ENCODE data around the gene RAD54L.
A peak's percentile ranks its signal among the peaks of the same experiment; 100 is the strongest.
"Not testable (repeated sequence)": the region's sequence is repeated elsewhere in the genome, so short reads cannot be mapped to it uniquely, and the experiment has no call there.

The RAD54L gene

DNA sequence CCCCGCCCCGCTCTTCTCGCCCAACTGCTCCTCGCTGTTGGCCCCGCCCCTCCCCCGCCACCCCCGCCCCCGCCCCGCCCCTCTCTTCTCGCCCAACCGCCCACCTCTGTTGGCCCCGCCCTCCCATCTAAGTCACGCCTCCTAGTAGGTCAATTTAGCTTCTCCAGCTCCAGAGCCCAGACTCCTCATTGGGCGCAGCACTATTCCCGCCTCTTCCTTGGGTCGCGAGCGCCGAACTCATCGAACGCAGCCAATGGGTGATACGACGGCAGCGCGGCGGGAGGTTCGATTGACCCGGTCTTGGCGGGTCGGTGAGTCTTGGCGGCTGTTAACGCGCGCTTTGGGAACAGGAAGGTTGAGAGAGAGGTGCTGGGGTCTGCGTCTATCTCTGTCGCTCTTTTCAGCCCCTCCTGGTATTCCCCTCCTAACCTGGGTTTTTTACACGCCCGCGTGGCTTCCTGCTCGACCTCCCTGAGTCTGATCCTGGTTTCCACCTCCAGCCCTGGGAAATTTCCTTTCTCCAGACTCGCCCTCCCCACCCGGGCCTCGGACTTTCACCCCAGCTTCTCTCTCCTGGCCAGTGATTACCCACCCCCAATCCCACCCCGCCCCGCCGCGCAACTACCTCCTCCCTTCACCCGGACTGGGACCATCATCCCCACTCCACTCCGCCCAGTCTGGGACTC is at the start of gene RAD54L:
RAD54L (plus strand) TSS at position 328 of the 686 bp plus-strand sequence. CDS start 643 bp downstream, outside the sequence.
- peak; percentile 91 for DNase-seq (ENCODE audit: low read depth)

DNA sequence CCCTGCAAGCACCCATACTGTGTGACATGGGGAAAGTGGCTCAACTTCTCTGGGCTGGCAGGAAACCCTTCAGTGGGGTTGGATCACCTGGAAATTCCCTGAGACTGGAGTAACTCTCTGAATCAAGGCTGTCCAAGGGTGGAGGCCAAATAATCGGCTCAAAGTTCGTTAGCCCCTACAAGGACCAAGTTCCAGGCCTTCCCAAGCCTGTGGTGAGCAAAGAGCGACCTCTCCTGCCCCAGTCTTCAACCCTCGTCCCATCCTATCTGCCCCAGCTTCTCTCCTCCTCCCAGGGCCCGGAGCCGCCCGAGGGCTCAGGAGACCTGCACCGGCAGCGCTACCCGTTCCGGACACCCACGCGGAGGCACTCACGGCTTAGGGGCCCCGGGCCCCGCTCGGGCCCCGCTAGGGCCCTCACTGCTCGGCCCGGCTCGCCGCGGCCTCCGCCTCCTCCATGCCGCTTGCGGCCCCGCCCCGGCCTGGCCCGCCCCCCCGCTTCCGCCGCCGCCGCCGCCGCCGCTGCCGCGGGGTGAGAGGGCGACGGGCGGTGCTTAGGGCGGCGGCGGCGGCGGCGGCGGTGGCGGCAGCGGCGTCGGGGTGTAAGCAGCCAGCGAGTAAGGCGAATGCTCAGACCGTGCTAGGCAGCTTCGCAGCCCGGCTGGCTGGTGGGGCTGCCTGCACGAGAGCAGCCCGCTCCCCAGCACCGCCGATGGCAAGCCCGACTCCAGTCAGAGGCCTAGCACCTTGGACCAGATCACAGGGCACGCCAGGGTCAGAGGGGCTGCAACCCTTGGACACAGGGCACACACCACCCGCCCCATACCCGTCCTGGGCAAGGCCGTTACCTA is 49.4 kb upstream of the RAD54L start, which contains the start of gene POMGNT1:
POMGNT1 (minus strand) TSS at position 471 of the 848 bp plus-strand sequence. CDS start 613 bp downstream, outside the sequence.
- DNase-seq (ENCODE audit: low read depth): peak; percentile 72

DNA sequence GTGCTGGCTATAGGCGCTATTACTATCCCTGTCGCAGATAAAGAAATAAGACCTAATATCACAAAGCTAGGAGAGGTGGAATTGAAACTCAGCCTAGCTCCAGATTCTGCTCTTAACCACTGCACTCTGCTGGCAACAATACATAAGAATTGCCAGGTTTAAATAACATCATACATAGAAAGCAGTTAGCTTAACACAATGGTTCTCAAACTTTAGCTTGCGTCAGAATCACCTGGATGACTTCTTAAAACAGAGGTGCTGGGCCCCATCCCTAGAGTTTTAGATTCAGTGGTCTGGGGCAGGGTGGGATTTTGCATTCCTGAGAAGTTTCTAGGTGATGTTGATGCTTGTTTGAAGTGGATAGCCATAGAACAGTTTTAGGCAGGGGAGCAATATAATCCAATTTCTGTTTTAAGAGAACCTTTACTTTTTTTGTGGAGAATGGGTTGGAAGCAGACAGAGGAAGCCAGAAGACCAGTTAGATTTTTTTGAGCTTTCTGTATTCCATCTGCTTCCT is 48.3 kb upstream of the RAD54L start:
- DNase-seq (ENCODE audit: low read depth): no peak

DNA sequence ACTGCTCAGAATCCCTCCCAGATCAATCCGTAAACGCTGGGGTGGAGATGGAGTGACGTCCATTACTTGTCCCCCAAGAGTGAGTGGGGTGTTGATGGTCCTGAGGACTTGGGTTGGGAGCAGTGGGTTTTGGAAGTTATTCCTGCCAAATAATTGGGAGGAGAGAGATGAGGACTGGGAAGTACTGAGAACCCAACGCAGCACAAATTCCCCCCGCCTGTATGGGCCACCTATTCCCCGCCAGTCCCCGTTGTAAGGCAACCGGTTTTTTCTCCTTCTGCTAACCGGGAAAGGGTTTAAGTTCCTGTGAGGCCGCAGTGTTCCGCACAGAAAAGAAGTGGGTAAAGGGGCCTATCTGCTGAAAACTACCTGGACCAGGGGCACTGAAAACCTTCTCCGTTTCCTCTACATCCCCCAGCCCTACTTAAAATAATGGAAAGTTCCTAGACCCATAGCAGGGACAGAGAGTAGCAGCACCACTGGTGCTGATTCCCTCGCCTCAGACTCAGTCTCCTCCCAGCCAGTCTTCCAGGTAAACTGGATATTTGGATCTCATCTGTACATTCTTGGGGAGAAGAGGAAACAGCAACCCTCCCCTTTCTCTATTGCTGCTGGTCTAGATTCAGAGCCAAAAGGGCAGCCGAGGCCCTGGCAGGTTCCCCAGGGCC is 43.7 kb upstream of the RAD54L start:
- no peak for DNase-seq (ENCODE audit: low read depth)

DNA sequence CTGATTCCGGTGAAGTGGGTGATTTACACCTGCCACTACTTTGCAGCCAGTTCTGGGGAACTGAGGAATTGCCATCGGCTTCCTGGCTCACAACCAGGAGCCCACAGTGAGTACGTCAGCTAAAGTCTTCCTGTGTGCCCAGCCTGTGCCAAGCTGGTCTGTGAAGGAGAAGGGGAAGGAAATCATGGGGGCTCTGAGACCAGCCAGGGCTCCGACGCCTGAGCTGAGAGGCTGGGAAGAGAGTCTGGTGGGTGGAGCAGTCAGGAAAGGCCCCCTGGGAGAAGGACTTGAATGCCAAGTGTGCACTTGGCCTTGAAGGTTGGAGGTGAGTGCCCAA is 43.2 kb upstream of the RAD54L start:
- no peak for DNase-seq (ENCODE audit: low read depth)

DNA sequence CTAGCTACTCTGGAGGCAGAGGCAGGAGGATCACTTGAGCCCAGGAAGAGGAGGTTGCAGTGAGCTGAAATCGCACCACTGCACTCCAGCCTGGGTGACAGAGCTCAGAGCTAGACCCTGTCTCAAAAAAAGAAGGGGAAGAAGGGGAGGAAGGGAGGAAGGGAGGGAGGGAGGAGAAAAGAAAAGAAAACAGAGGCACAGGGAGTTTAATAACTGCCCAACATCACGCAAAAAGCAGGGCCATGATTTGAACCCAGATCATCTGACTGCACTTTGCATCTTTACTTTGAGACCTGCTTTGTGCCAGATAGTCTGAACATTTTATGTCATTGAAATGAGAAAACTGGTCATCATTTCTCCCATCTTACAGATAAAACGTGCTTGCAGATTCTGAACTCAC is 42.4 kb upstream of the RAD54L start:
- no peak for DNase-seq (ENCODE audit: low read depth)

DNA sequence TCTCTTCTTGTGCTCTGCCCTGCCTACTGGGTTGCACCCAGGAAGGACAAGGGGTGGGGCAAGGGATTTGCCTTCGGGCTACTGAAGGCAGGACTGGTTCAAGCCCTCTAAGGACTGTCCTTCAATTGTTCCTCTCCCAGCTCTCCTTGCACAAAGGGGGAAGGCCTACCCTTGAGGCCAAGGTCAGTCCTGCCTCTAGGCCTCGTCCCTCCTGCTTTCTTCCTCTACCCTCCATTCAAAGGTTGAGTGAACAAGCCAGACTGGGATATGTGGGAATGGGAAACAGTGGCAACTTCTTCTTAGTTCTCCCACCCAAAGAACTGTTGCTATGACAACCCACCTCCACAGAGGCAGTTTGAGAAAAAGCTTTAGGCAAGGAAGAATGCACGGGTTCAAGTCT is 41.8 kb upstream of the RAD54L start:
- no peak for DNase-seq (ENCODE audit: low read depth)

DNA sequence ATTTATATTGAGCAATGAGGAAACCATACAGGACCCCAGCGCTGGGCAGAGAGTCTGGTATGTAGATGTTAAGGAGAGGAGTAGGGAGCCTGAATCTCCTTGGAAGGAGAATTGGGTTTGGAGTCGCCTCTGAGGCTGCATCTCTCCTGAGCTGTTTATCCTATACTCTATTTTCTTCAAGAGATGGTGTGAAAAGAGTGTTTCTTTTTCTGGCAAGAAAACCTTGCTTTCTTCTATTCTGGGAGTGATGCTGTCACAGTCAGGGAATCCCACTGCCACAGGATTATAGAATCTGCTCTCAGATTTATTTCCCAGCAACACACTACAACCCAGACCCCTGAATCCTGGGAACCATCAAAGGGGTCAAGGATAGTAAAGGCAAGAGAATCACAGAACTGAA is 41.2 kb upstream of the RAD54L start:
- DNase-seq (ENCODE audit: low read depth): no peak

DNA sequence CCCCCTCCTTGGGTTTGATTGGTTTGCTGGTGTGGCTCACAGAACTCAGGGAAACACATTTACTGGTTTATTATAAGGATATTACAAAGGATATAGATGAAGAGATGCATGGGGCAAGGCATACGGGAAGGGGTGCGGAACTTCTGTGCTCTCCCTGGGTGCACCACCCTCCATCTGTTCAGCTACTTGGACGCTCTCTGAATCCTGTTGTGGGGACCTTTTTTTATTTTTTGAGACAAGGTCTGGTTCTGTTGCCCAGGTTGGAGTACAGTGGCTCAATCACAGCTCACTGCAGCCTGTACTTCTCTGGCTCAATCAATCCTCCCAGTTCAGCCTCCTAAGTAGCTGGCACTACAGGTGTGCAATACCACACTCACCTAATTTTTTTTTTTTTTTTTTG is 37.0 kb upstream of the RAD54L start:
- DNase-seq (ENCODE audit: low read depth): no peak

DNA sequence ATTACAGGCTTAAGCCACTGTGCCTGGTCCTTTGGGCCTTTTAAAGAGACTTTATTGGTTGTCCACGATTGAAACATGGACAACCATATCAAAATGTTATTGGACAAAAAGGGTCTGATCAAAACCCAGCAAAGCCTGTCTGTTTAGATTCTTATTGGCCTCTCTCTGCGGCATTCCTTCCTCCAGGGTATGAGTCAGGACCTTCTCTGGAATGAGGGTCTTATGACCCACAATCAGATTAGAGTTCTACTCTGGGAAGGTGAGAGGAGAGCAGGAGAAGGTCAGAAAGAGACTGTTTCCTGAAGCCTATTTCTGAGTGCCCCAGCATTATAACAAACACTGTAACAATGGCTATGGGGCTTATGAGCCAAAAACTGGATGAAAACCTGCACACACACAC is 36.5 kb upstream of the RAD54L start:
- DNase-seq (ENCODE audit: low read depth): no peak

DNA sequence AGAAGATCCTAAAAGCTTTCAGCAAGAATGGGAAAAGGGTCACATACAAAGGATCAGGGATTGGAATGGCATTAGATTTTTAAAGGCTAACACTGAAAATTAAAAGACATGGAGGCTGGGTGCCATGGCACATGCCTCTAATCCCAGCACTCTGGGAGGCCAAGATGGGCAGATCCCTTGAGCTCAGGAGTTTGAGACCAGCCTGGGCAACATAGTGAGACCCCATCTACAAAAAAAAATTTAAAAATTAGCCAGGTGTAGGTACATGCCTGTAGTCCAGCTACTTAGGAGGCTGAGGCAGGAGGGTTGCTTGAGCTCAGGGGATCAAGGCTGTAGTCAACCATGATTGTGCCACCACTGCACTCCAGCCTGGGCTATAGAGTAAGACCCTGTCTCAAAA is 32.1 kb upstream of the RAD54L start:
- DNase-seq (ENCODE audit: low read depth): no peak

DNA sequence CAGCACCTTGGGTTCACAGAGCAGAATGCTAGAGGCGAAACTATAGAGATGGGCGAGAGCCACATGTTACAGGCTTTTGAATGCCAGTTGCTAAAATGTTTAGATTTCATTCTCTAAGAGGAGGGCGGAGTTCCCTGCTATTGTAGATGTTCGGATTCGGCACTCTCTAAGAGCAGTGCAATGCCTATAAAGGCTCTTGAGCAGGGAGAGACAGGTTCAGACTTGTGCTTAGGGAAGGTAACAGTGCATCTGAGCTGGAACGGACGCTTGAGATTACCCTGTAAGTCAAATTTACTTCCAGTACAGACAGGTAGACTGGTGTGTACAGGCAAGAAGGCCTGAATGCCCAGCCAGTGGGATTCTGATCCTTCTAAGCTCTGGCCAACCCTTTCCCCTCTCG is 29.1 kb upstream of the RAD54L start:
- DNase-seq (ENCODE audit: low read depth): no peak

DNA sequence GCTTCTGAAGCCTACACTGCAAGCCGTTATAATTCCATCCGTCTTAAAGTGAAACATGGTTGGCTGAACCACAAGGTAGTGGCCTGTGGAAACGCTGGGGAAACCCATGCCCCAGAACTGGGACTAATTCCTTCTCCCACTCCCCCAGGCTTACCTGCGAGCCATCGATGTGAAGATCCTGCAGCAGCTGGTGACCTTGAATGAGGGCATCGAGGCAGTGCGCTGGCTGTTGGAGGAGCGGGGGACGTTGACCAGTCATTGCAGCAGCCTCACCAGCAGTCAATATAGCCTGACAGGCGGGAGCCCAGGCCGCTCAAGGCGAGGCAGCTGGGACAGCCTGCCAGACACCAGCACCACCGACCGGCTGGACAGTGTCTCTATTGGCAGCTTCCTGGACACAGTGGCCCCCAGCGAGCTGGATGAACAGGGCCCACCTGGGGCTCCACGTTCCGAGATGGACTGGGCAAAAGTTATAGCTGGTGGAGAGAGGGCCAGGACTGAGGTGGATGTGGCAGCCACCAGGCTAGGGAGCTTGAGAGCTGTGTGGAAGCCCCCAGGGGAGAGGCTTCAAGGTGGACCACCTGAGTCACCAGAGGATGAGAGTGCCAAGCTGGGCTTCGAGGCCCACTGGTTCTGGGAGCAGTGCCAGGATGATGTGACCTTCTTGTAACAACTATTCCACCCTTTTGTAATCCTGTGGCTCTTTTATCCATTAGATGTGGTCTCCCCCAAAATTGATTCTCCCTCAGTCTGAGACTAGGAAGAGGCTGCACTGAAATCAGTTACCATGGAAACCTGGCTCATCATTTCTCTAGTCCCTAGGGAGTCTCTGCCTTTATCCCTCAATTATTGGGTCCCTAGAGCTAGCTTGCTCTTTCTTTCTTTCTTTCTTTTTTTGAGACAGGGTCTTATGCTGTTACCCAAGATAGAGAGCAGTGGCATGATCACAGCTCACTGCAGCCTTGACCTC is 27.7 kb upstream of the RAD54L start:
- no peak for DNase-seq (ENCODE audit: low read depth)

DNA sequence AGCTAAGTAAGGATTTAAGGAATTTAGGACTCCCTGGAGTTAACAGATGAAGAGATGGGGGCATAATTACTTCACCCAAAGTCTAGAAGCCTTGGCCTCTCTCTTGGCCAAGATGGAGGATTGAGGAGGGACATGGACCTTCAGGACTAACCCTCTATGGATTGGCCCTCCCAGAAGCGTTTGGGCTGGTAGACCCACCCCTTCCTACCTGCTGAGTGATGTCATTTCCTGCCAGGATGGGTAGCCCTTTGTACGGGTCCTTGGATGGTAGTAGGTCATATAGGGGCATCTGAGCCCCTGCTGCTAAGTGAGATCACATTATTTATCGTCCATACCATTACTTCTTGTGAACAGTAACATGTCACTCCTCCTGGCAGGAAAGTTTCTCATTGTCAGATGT is 26.8 kb upstream of the RAD54L start:
- DNase-seq (ENCODE audit: low read depth): no peak

DNA sequence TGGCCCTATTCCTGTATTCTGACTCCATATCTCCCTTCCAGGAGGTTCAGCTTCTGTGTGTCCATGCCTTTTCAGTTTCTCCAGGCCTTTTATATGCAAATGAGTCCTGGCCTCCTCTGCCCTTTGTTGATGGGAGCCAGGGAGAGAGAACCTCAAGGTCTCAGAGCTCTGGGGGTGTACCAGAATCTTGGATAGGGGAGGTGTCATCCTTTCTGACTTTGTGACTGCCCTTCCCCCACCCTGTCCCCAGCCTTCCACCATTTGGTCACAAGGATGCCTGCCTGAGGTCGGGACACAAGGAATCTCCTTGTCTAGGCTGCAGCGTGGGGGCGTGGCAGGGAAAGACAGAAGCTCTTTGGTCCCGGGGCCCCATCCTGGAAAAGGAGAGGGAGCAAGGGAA is 25.8 kb upstream of the RAD54L start:
- no peak for DNase-seq (ENCODE audit: low read depth)

DNA sequence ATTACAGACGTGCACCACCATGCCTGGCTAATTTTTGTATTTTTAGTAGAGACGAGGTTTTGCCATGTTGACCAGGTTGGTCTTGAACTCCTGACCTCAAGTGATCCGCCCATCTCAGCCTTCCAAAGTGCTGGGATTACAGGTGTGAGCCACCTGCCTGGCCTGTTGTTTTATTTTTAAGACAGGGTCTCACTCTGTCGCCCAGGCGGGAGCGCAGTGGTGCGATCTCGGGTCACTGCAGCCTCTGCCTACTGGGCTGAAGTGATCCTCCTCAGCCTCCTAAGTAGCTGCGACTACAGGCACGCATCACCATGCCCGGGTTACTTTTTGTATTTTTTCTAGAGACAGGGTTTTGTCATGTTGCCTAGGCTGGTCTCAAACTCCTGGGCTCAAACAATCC is 24.5 kb upstream of the RAD54L start:
- not testable (repeated sequence) for DNase-seq (ENCODE audit: low read depth)

DNA sequence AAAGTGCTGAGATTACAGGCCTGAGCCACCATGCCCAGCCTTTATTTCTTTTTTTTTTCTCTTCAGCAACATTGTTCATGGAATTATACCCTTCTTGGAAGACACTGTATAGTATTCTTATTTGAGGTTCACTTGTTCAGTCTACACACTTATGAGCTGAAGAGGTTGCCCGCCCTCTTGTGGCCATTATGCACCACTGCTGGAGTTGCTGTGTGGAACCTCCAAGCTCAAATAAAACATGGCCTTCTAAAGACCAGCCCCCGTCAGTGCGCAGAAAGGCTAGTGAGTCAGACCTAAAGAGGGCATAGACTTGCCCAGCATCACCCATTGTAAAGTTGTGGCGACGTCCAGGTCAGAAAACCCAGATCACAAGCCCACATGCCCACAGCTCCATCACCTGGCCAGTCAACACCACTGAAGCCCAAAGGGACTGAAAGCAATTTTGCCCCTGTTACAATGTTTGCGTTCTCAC is 24.1 kb upstream of the RAD54L start:
- DNase-seq (ENCODE audit: low read depth): no peak

DNA sequence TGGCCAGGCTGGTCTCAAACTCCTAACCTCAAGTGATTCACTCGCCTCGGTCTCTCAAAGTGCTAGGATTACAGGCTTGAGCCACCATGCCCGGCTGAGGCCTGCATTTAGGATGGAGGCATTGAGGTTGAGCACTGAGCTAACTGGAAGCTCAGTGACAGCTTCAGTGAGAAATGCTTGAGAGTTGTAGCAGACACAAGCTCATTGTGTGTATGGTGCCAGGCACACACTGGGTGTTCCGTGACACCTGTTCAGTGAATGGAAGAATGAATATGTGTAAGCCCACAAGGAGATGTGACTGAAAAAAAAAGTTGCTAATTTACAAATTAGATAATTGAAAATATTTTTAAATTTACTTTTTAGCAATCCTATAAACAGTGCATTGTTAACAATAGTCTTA is 22.6 kb upstream of the RAD54L start:
- no peak for DNase-seq (ENCODE audit: low read depth)

DNA sequence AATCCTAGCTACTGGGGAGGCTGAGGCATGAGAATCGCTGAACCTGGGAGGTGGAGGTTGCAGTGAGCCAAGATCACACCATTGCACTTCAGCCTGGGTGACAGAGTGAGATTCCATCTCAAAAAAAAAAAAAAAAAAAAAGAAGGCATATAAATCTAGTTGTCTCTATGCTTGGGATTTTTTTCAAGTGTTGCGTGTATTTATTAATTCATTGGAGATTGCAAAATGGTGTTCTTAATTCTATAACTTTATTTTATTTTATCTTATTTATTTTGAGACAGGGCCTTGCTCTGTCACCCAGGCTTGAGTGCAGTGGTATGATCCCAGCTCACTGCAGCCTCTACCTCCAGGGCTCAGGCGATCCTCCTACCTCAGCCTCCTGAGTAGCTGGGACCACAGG is 16.3 kb upstream of the RAD54L start:
- DNase-seq (ENCODE audit: low read depth): not testable (repeated sequence)

DNA sequence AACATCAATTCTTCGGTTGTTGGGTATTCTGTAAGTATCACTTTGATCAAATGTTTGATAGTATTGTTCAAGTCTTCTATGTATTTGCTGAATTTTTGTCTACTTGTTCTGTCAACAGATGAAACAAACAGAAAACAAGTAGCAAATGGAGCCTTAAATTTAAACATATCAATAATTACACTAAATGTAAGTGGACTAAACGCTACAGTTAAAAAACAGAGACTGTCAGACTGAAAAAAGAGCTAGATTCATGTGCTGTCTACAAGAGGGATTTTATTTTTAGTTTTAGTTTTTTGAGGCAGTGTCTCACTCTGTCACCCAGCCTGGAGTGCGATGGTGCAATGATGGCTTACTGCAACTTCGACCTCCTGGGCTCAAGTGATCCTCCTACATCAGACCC is 10.7 kb upstream of the RAD54L start:
- DNase-seq (ENCODE audit: low read depth): no peak

DNA sequence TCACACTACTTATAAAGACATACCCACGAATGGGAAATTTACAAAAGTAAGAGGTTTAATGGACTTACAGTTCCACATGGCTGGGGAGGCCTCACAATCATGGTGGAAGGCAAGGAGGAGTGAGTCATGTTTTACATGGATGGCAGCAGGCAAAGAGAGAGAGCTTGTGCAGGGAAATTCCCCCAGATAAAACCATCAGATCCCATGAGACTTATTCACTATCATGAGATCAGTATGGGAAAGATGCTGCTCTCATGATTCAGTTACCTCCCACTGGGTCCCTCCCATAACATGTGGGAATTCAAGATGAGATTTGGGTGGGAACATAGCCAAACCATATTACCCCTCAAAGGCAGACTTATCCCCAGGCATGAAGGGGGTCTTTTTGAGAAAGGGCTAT is 8.7 kb upstream of the RAD54L start:
- DNase-seq (ENCODE audit: low read depth): not testable (repeated sequence)

Measured in activated T-helper 1 cell treated with Interleukin-2 at 50 U/mL for 16 hours (primary cell).